LNCAP (cell line): ENCODE data around the gene IFI27.

Experiments used
- CTCF ChIP-seq: fragments of 450-650 bp; IDR thresholded peaks from 2 replicates; pipeline ENCODE4 v1.5.1; 2017; ENCODE audit warnings: mild to moderate bottlenecking

IFI27 gene

GRCh38 chr14:94110552-94111181 is at the start of gene IFI27:
TSS of gene IFI27 (plus strand) at chr14:94110736.
- no peak for TF ChIP-seq CTCF

- no peak for TF ChIP-seq CTCF
These were observed 48.1 kb upstream of the IFI27 start for GRCh38 chr14:94062344-94062940.

- TF ChIP-seq CTCF, result no peak
These were observed 44.4 kb upstream of the IFI27 start for GRCh38 chr14:94066089-94066676.

GRCh38 chr14:94074534-94074933 is 36.0 kb upstream of the IFI27 start:
- TF ChIP-seq CTCF, result no peak

- TF ChIP-seq CTCF, result no peak
These were observed 35.5 kb upstream of the IFI27 start for GRCh38 chr14:94075008-94075407.

- no peak for TF ChIP-seq CTCF
These were observed 33.3 kb upstream of the IFI27 start for GRCh38 chr14:94077111-94077821.

- no peak for TF ChIP-seq CTCF
These were observed 32.7 kb upstream of the IFI27 start for GRCh38 chr14:94077823-94078222.
